WTC11 (cell line): ENCODE measurements around the gene TMC1. TPM values are rescaled to one million over a fixed set of nuclear protein-coding genes. Genes with fewer than 3 reads are reported as not detected.

ENCODE experiments used
- ATAC-seq: fragments of 200-7000 bp; cut with Tn5 transposase; 2 replicates; pipeline ENCODE4 v1.10.0; 2021; ENCODE audit warnings: mild to moderate bottlenecking, moderate library complexity
- CTCF ChIA-PET: fragments of 300-600 bp; sonication (Branson Sonifier 250); formaldehyde crosslinking; loops from one replicate; lab custom pipeline; 2021; ENCODE audit warnings: antibody characterized with exemption; lab: Charles Lee
- POLR2A ChIA-PET: fragments of 350-600 bp; sonication (Branson Sonifier 250); formaldehyde crosslinking; loops from one replicate; lab custom pipeline; 2021; ENCODE audit warnings: antibody characterized with exemption; lab: Charles Lee
- DNase-seq: peaks from one replicate; pipeline ENCODE4 v3.0.0; 2021; ENCODE audit warnings: low spot score
- H3K27ac Mint-ChIP-seq: 2 replicates; pipeline ENCODE4 v1.8.0; 2021; ENCODE audit warnings: mixed read lengths
- H3K27me3 Mint-ChIP-seq: 2 replicates; pipeline ENCODE4 v1.8.0; 2021; ENCODE audit warnings: low read depth, mild to moderate bottlenecking, moderate library complexity, mixed read lengths
- H3K36me3 Mint-ChIP-seq: 2 replicates; pipeline ENCODE4 v1.8.0; 2021; ENCODE audit warnings: mixed read lengths
- H3K4me1 Mint-ChIP-seq: 2 replicates; pipeline ENCODE4 v1.8.0; 2022; ENCODE audit warnings: mixed read lengths
- H3K4me3 Mint-ChIP-seq: 2 replicates; pipeline ENCODE4 v1.8.0; 2021; ENCODE audit warnings: mild to moderate bottlenecking, moderate library complexity, mixed read lengths
- H3K9me3 Mint-ChIP-seq: 2 replicates; pipeline ENCODE4 v1.8.0; 2021; ENCODE audit warnings: mixed read lengths
- ATF3 ChIP-seq: sonication (generic); formaldehyde crosslinking; conservative IDR thresholded peaks from 2 replicates; pipeline ENCODE4 v1.8.1; 2022; ENCODE audit warnings: mild to moderate bottlenecking, missing genetic modification reagents
- CREM ChIP-seq: sonication (generic); formaldehyde crosslinking; IDR thresholded peaks from 2 replicates; pipeline ENCODE4 v1.8.1; 2022; ENCODE audit warnings: mild to moderate bottlenecking, missing genetic modification reagents, moderate library complexity
- ETV6 ChIP-seq: sonication (generic); formaldehyde crosslinking; IDR thresholded peaks from 2 replicates; pipeline ENCODE4 v1.8.1; 2022; ENCODE audit warnings: mild to moderate bottlenecking, missing genetic modification reagents
- FOXP4 ChIP-seq: sonication (generic); formaldehyde crosslinking; IDR thresholded peaks from 2 replicates; pipeline ENCODE4 v1.8.0; 2022; ENCODE audit warnings: mild to moderate bottlenecking, missing genetic modification reagents
- HMGXB4 ChIP-seq: sonication (generic); formaldehyde crosslinking; IDR thresholded peaks from 2 replicates; pipeline ENCODE4 v1.8.1; 2023; ENCODE audit warnings: mild to moderate bottlenecking, moderate library complexity, missing genetic modification reagents
- MAX ChIP-seq: sonication (generic); formaldehyde crosslinking; IDR thresholded peaks from 2 replicates; pipeline ENCODE4 v1.8.0; 2022; ENCODE audit warnings: mild to moderate bottlenecking, missing genetic modification reagents
- NFATC4 ChIP-seq: fragments of 250-450 bp; sonication (Bioruptor Pico); IDR thresholded peaks from 2 replicates; pipeline ENCODE4 v1.9.0; 2021; ENCODE audit warnings: mild to moderate bottlenecking
- SP1 ChIP-seq: sonication (generic); formaldehyde crosslinking; conservative IDR thresholded peaks from 2 replicates; pipeline ENCODE4 v1.8.1; 2022; ENCODE audit warnings: missing genetic modification reagents
- TEAD1 ChIP-seq: sonication (generic); formaldehyde crosslinking; IDR thresholded peaks from 2 replicates; pipeline ENCODE4 v1.8.0; 2022; ENCODE audit warnings: mild to moderate bottlenecking, missing genetic modification reagents
- ZBTB21 ChIP-seq: sonication (generic); formaldehyde crosslinking; IDR thresholded peaks from 2 replicates; pipeline ENCODE4 v1.8.1; 2023; ENCODE audit warnings: mild to moderate bottlenecking, missing genetic modification reagents, borderline replicate concordance
- ZBTB43 ChIP-seq: sonication (generic); formaldehyde crosslinking; IDR thresholded peaks from 2 replicates; pipeline ENCODE4 v1.8.1; 2023; ENCODE audit warnings: mild to moderate bottlenecking, missing genetic modification reagents
- ZNF423 ChIP-seq: fragments of 250-450 bp; sonication (Bioruptor Pico); IDR thresholded peaks from 2 replicates; pipeline ENCODE4 v2.1.2; 2022; ENCODE audit warnings: mild to moderate bottlenecking, moderate library complexity
- total RNA-seq: library from RNA; stranded (reverse); gene quantifications from 3 replicates; pipeline ENCODE4 v1.2.3, GENCODE V29; 2021
- TF ChIP-seq, protein P1 (sequence below): sonication (generic); formaldehyde crosslinking; IDR thresholded peaks from 2 replicates; pipeline ENCODE4 v1.8.1; 2022; ENCODE audit warnings: missing genetic modification reagents, borderline replicate concordance
- TF ChIP-seq, protein P2 (sequence below): sonication (generic); formaldehyde crosslinking; IDR thresholded peaks from 2 replicates; pipeline ENCODE4 v1.8.1; 2023; ENCODE audit warnings: mild to moderate bottlenecking, missing genetic modification reagents
- TF ChIP-seq, protein P3 (sequence below): sonication (generic); formaldehyde crosslinking; IDR thresholded peaks from 2 replicates; pipeline ENCODE4 v1.8.0; 2022; ENCODE audit warnings: missing genetic modification reagents
- TF ChIP-seq, protein P4 (sequence below): sonication (generic); formaldehyde crosslinking; IDR thresholded peaks from 2 replicates; pipeline ENCODE4 v1.8.0; 2023; ENCODE audit warnings: missing genetic modification reagents
- TF ChIP-seq, protein P5 (sequence below): sonication (generic); formaldehyde crosslinking; IDR thresholded peaks from 2 replicates; pipeline ENCODE4 v1.8.0; 2022; ENCODE audit warnings: mild to moderate bottlenecking, missing genetic modification reagents

TMC1 gene
- total RNA-seq, 1 experiment from 2014 or later: 0.31 TPM

DNA sequence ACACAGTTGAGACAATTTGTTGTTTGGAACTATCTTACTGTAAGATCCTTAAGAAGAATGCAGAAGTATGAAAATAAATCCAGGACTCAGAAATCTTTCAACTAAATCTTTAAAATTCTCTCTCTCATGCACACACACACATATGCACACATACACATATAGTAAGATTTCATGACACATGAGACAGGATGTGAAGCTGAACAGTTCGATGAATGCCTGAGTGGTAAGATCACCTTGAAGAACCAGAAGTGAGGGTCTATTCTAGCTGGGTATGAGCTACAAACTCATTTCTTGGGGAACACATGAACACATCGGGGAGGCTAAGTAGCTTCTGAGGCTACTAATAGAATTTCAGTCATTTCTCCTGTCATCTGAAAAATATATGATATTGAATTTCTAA lies 153.6 kb downstream of the TMC1 start (continued):
- TF ChIP-seq, protein P1, sequence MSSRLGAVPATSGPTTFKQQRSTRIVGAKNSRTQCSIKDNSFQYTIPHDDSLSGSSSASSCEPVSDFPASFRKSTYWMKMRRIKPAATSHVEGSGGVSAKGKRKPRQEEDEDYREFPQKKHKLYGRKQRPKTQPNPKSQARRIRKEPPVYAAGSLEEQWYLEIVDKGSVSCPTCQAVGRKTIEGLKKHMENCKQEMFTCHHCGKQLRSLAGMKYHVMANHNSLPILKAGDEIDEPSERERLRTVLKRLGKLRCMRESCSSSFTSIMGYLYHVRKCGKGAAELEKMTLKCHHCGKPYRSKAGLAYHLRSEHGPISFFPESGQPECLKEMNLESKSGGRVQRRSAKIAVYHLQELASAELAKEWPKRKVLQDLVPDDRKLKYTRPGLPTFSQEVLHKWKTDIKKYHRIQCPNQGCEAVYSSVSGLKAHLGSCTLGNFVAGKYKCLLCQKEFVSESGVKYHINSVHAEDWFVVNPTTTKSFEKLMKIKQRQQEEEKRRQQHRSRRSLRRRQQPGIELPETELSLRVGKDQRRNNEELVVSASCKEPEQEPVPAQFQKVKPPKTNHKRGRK (CRISPR knock-in tag): no peak
- TF ChIP-seq HMGXB4 (no peak), ZBTB21 (no peak), ATF3 (no peak)
- TF ChIP-seq, protein P2, sequence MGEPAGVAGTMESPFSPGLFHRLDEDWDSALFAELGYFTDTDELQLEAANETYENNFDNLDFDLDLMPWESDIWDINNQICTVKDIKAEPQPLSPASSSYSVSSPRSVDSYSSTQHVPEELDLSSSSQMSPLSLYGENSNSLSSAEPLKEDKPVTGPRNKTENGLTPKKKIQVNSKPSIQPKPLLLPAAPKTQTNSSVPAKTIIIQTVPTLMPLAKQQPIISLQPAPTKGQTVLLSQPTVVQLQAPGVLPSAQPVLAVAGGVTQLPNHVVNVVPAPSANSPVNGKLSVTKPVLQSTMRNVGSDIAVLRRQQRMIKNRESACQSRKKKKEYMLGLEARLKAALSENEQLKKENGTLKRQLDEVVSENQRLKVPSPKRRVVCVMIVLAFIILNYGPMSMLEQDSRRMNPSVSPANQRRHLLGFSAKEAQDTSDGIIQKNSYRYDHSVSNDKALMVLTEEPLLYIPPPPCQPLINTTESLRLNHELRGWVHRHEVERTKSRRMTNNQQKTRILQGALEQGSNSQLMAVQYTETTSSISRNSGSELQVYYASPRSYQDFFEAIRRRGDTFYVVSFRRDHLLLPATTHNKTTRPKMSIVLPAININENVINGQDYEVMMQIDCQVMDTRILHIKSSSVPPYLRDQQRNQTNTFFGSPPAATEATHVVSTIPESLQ (CRISPR knock-in tag): no peak

GRCh38 chr9:72675586-72675985 lies 154.2 kb downstream of the TMC1 start:
- Mint-ChIP-seq H3K36me3 (peaks cover 13% of the 10 kb centered on the region), H3K27me3 (peaks cover 3% of the 10 kb centered on the region; the same call in 1 of the 2 replicates), H3K4me1 (peaks cover 42% of the 10 kb centered on the region), H3K9me3 (peaks cover 22% of the 10 kb centered on the region), H3K27ac (0 out of 2 replicates have a peak overlapping the region, but pooled peaks have one; percentile 18), H3K4me3 (no peak overlapping the region)
- ChIA-PET CTCF (no interaction called here), POLR2A (no interaction called here)
- no peak for DNase-seq
- TF ChIP-seq ZBTB43 (CRISPR knock-in tag): no peak
- TF ChIP-seq ZNF423: no peak
- no peak for TF ChIP-seq NFATC4
- TF ChIP-seq, protein P3, sequence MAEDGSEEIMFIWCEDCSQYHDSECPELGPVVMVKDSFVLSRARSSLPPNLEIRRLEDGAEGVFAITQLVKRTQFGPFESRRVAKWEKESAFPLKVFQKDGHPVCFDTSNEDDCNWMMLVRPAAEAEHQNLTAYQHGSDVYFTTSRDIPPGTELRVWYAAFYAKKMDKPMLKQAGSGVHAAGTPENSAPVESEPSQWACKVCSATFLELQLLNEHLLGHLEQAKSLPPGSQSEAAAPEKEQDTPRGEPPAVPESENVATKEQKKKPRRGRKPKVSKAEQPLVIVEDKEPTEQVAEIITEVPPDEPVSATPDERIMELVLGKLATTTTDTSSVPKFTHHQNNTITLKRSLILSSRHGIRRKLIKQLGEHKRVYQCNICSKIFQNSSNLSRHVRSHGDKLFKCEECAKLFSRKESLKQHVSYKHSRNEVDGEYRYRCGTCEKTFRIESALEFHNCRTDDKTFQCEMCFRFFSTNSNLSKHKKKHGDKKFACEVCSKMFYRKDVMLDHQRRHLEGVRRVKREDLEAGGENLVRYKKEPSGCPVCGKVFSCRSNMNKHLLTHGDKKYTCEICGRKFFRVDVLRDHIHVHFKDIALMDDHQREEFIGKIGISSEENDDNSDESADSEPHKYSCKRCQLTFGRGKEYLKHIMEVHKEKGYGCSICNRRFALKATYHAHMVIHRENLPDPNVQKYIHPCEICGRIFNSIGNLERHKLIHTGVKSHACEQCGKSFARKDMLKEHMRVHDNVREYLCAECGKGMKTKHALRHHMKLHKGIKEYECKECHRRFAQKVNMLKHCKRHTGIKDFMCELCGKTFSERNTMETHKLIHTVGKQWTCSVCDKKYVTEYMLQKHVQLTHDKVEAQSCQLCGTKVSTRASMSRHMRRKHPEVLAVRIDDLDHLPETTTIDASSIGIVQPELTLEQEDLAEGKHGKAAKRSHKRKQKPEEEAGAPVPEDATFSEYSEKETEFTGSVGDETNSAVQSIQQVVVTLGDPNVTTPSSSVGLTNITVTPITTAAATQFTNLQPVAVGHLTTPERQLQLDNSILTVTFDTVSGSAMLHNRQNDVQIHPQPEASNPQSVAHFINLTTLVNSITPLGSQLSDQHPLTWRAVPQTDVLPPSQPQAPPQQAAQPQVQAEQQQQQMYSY (CRISPR knock-in tag): no peak
- TF ChIP-seq CREM (CRISPR knock-in tag): no peak
- TF ChIP-seq MAX (CRISPR knock-in tag): no peak
- ATAC-seq: no peak

DNA sequence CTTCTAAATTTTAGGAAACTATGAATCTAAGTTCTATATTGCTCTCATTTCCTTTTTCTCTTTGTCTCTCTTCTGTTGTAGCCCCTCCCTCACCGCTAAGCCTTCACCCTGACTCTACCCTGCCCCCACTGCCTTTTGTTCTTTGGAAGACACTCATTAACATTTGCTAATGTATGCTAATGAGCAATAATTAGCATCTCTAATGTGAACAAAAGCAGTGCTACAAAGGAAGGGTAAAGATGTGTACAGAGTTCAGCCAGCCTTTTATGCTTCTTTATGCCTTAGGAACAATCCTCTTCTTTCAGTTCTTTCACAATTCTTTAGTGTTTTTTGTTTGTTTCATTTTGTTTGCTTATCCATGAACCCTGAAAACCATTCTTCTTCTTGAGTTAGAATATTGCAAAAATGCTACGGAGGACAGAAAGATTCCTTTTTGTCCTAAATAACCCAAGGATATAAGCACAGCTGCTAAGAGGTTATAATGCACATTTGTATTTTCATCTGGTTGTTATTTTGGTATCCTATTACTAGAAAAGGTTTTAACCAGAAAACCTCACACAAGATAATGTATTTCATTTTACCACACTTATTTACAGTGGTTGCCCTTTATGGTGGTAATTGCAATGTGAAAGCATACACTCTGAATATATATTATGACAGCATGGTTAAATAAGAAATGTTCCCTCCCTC lies 159.3 kb downstream of the TMC1 start:
- ChIA-PET POLR2A (no interaction called here), CTCF (no interaction called here)
- DNase-seq (peak; percentile 67), ATAC-seq (peak; percentile 99)
- Mint-ChIP-seq H3K27me3 (no peaks in the 10 kb centered on the region), H3K36me3 (peaks cover 15% of the 10 kb centered on the region), H3K4me1 (peaks cover 63% of the 10 kb centered on the region), H3K9me3 (peaks cover 15% of the 10 kb centered on the region), H3K4me3 (peak overlapping the region; percentile 55), H3K27ac (peak overlapping the region; percentile 99)
- TF ChIP-seq, protein P4, sequence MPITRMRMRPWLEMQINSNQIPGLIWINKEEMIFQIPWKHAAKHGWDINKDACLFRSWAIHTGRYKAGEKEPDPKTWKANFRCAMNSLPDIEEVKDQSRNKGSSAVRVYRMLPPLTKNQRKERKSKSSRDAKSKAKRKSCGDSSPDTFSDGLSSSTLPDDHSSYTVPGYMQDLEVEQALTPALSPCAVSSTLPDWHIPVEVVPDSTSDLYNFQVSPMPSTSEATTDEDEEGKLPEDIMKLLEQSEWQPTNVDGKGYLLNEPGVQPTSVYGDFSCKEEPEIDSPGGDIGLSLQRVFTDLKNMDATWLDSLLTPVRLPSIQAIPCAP (CRISPR knock-in tag): no peak
- TF ChIP-seq SP1 (CRISPR knock-in tag) (0 out of 2 replicates have a peak, but pooled peaks have one; percentile 32), ETV6 (CRISPR knock-in tag) (peak; percentile 44; the same call in 1 of the 2 replicates), FOXP4 (CRISPR knock-in tag) (peak; percentile 94; the same call in 1 of the 2 replicates), TEAD1 (peak; percentile 62; the same call in 1 of the 2 replicates)
- TF ChIP-seq, protein P5, sequence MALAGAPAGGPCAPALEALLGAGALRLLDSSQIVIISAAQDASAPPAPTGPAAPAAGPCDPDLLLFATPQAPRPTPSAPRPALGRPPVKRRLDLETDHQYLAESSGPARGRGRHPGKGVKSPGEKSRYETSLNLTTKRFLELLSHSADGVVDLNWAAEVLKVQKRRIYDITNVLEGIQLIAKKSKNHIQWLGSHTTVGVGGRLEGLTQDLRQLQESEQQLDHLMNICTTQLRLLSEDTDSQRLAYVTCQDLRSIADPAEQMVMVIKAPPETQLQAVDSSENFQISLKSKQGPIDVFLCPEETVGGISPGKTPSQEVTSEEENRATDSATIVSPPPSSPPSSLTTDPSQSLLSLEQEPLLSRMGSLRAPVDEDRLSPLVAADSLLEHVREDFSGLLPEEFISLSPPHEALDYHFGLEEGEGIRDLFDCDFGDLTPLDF (CRISPR knock-in tag): no peak
